Body of pancreas (tissue), 4 donors: ENCODE data around the gene ZCCHC3. TPM values are rescaled to one million over a fixed set of nuclear protein-coding genes. Genes with fewer than 3 reads are reported as not detected.

Experiments
- ATAC-seq: fragments of 150-250 bp; one replicate; pipeline ENCODE4 v1.9.1; 2016
- DNase-seq, 4 donors: peaks; one replicate each; pipeline ENCODE4 v3.0.0-alpha.2; 2019
- H3K27ac ChIP-seq, 4 donors: fragments of 200-600 bp; sonication (generic); 1 replicate in 3 of 4; 2 replicates in 1 of 4; pipeline versions ENCODE4 v1.5.1 to v1.6.1; 2016 to 2019; ENCODE audit warnings: mild to moderate bottlenecking in 1 of 4, mixed read lengths in 1 of 4, moderate library complexity in 1 of 4
- H3K27me3 ChIP-seq, 2 donors: fragments of 200-600 bp; sonication (generic); one replicate each; pipeline ENCODE4 v1.6.0; 2016; ENCODE audit warnings: mild to moderate bottlenecking in 1 of 2
- H3K36me3 ChIP-seq, 2 donors: fragments of 200-600 bp; sonication (generic); replicated peaks in 1 of 2; 2 replicates each; pipeline ENCODE4 v1.5.1; 2016; ENCODE audit warnings: low read depth in 2 of 2; ENCODE audit not compliant: insufficient read depth in 1 of 2
- H3K4me1 ChIP-seq: fragments of 200-600 bp; sonication (generic); one replicate; pipeline ENCODE4 v1.6.0; 2016
- H3K4me3 ChIP-seq, 2 donors: fragments of 200-600 bp; sonication (generic); 1 replicate in 1 of 2; 2 replicates in 1 of 2; pipeline ENCODE4 v1.5.1; 2016 to 2019
- H3K9me3 ChIP-seq, 3 donors: fragments of 200-600 bp; sonication (generic); 1 replicate in 2 of 3; 2 replicates in 1 of 3; pipeline ENCODE4 v1.5.1; 2016
- CTCF ChIP-seq, 7 experiments: fragments of 450-650 bp in 4 of 7; fragments of 200-600 bp in 3 of 7; sonication (generic) in 3 of 7; IDR thresholded peaks; one replicate each; pipeline ENCODE4 v1.5.1; 2016 to 2019; ENCODE audit warnings: antibody characterized with exemption in 7 of 7
- POLR2A ChIP-seq, 3 donors: fragments of 450-650 bp; IDR thresholded peaks; one replicate each; pipeline ENCODE4 v1.6.1; 2016; ENCODE audit warnings: antibody characterized with exemption in 3 of 3, mild to moderate bottlenecking in 2 of 3
- WGBS, 2 donors: methylation state at CpG; one replicate each; pipeline ENCODE4 v1.1.5; 2017; 5-methylcytosine and 5-hydroxymethylcytosine counted together
- intact Hi-C: fragments of 100-400 bp; cut with DNase I; formaldehyde crosslinking; loops from one replicate; pipeline ENCODE4 v1.15.1; 2023
- total RNA-seq, 2 donors: library from RNA; depleted of rRNA; stranded (reverse); fragments of >200 nt; gene quantifications; one replicate each; pipeline ENCODE4 v1.1.0, GENCODE V29; 2016

Gene ZCCHC3
- total RNA-seq, 2 donors from 2014 or later = 12.2 to 16.5 TPM

- Histone ChIP-seq H3K27me3 (no peaks in the 10 kb centered on the region), H3K36me3 (no peaks in the 10 kb centered on the region), H3K9me3 (no peaks in the 10 kb centered on the region), H3K4me3 (no peak overlapping the region), H3K4me1 (peaks cover 14% of the 10 kb centered on the region), H3K27ac (peak overlapping the region in 3 of 4 donors; percentile 18 to 62 (median 32))
- 16 to 18% methylated on average over 27 to 31 of the region's 31 CpGs for WGBS, 2 donors
- intact Hi-C loops = no loop called here
- no peak for TF ChIP-seq CTCF (IDR thresholded peaks at IDR 0.05)
- peak in 1 of 3 donors; percentile 21 for TF ChIP-seq POLR2A (IDR thresholded peaks at IDR 0.05)
- peak; percentile 100 for ATAC-seq
- DNase-seq = peak; percentile 90 to 96 (median 96)
Observed at GRCh38 chr20:309841-310644, 12.7 kb downstream of the ZCCHC3 start.

DNA sequence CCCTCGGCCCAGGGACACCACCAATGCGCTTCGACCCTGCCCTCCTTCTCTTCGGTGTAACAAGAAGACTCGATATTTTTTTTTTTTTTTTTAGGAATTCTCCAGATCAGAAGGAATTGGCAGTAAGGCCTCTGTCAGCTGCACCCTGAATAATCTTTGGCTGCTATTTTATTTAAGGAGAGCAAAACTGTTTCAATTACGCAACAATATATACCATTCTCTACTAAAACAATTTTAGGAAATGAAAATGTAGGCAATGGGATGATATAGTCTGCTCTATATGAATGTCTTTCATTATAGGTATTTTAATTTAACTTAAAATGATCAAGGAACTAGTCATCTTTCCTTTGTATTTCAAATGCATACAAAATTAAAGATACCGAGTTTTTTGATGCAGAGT, 13.3 kb downstream of the ZCCHC3 start:
- no peaks in the 10 kb centered on the region for H3K9me3 ChIP-seq
- DNase-seq = no peak
- TF ChIP-seq POLR2A (IDR thresholded peaks at IDR 0.05) (no peak), CTCF (IDR thresholded peaks at IDR 0.05) (no peak)
- WGBS, 2 donors = 8 to 11% methylated on average over 7 of the region's 7 CpGs
- no peaks in the 10 kb centered on the region for H3K27me3 ChIP-seq
- H3K4me3 ChIP-seq = no peak overlapping the region
- H3K4me1 ChIP-seq = peaks cover 14% of the 10 kb centered on the region
- intact Hi-C loops = no loop called here
- no peaks in the 10 kb centered on the region for H3K36me3 ChIP-seq
- ATAC-seq = no peak
- H3K27ac ChIP-seq = peak overlapping the region in 1 of 4 donors; percentile 62

- DNase-seq (no peak), ATAC-seq (no peak)
- WGBS, 2 donors = 83 to 88% methylated on average over 7 of the region's 7 CpGs
- Histone ChIP-seq H3K27me3 (no peaks in the 10 kb centered on the region), H3K4me3 (no peak overlapping the region), H3K27ac (no peak overlapping the region), H3K9me3 (no peaks in the 10 kb centered on the region), H3K4me1 (peaks cover 14% of the 10 kb centered on the region), H3K36me3 (no peaks in the 10 kb centered on the region)
- TF ChIP-seq CTCF (IDR thresholded peaks at IDR 0.05) (no peak), POLR2A (IDR thresholded peaks at IDR 0.05) (no peak)
- intact Hi-C loops = no loop called here
Observed at GRCh38 chr20:311609-312008, 14.2 kb downstream of the ZCCHC3 start.

GRCh38 chr20:312067-312466, 14.7 kb downstream of the ZCCHC3 start:
- intact Hi-C loops = no loop called here
- Histone ChIP-seq H3K4me1 (peaks cover 14% of the 10 kb centered on the region), H3K36me3 (no peaks in the 10 kb centered on the region), H3K9me3 (no peaks in the 10 kb centered on the region), H3K27me3 (no peaks in the 10 kb centered on the region), H3K27ac (no peak overlapping the region), H3K4me3 (no peak overlapping the region)
- no peak for TF ChIP-seq CTCF (IDR thresholded peaks at IDR 0.05)
- no peak for TF ChIP-seq POLR2A (IDR thresholded peaks at IDR 0.05)
- no peak for DNase-seq
- ATAC-seq = no peak
- 85 to 92% methylated on average over 8 of the region's 8 CpGs for WGBS, 2 donors

GRCh38 chr20:312866-313265, 15.5 kb downstream of the ZCCHC3 start:
- TF ChIP-seq POLR2A (IDR thresholded peaks at IDR 0.05) (no peak), CTCF (IDR thresholded peaks at IDR 0.05) (no peak)
- WGBS, 2 donors = 19 to 34% methylated on average over 1 of the region's 1 CpG
- intact Hi-C loops = no loop called here
- DNase-seq = no peak
- ATAC-seq = no peak
- Histone ChIP-seq H3K27ac (no peak overlapping the region), H3K9me3 (no peaks in the 10 kb centered on the region), H3K36me3 (no peaks in the 10 kb centered on the region), H3K27me3 (no peaks in the 10 kb centered on the region), H3K4me3 (no peak overlapping the region), H3K4me1 (peaks cover 14% of the 10 kb centered on the region)
